PC-9 (cell line): Measurements from ENCODE around the gene ABCA4. TPM values are rescaled to one million over a fixed set of nuclear protein-coding genes. Genes with fewer than 3 reads are reported as not detected.

Source experiments
- BruUV-seq: library from RNA; stranded (reverse); fragments of 400-500 nt; replicated peaks from 2 replicates; lab custom pipeline; 2021; lab: Mats Ljungman, UMichigan
- CTCF ChIA-PET: fragments of 300-600 bp; sonication (Branson Sonifier 250); formaldehyde crosslinking; loops from one replicate; lab custom pipeline; 2022; ENCODE audit warnings: antibody characterized with exemption; lab: Charles Lee
- POLR2A ChIA-PET: fragments of 300-600 bp; sonication (Branson Sonifier 250); formaldehyde crosslinking; loops from one replicate; lab custom pipeline; 2022; ENCODE audit warnings: antibody characterized with exemption; ENCODE audit not compliant: unreplicated experiment; lab: Charles Lee
- DNase-seq, 2 experiments: peaks; one replicate each; pipeline versions ENCODE4 v3.0.0 to v3.0.0-alpha.2; 2015 to 2022; ENCODE audit warnings: mixed read lengths in 1 of 2
- H2AFZ ChIP-seq: fragments of 200-600 bp; sonication (generic); 2 replicates; pipeline ENCODE4 v1.8.1; 2017; ENCODE audit warnings: antibody characterized with exemption
- H3F3A ChIP-seq: fragments of 200-600 bp; sonication (generic); 2 replicates; pipeline ENCODE4 v1.8.1; 2017; ENCODE audit warnings: antibody characterized with exemption, mild to moderate bottlenecking, low read depth; ENCODE audit not compliant: insufficient read depth
- H3K27ac ChIP-seq: fragments of 200-600 bp; sonication (generic); 2 replicates; pipeline ENCODE4 v1.6.1; 2016; ENCODE audit warnings: mixed run types
- H3K27me3 ChIP-seq: fragments of 200-600 bp; sonication (generic); 2 replicates; pipeline ENCODE4 v1.6.1; 2016; ENCODE audit warnings: low read depth, mixed run types; ENCODE audit not compliant: insufficient read depth
- H3K36me3 ChIP-seq: fragments of 200-600 bp; sonication (generic); 2 replicates; pipeline ENCODE4 v1.6.1; 2016; ENCODE audit warnings: low read depth, mixed run types
- H3K4me1 ChIP-seq: fragments of 200-600 bp; sonication (generic); replicated peaks from 2 replicates; pipeline ENCODE4 v1.6.1; 2016; ENCODE audit warnings: mixed run types; ENCODE audit not compliant: insufficient read depth
- H3K4me2 ChIP-seq: fragments of 200-600 bp; sonication (generic); 2 replicates; pipeline ENCODE4 v1.6.1; 2017; ENCODE audit warnings: mixed run types
- H3K4me3 ChIP-seq: fragments of 200-600 bp; sonication (generic); 2 replicates; pipeline ENCODE4 v1.6.1; 2016; ENCODE audit warnings: mixed run types
- H3K79me2 ChIP-seq: fragments of 200-600 bp; sonication (generic); 2 replicates; pipeline ENCODE4 v1.6.1; 2017; ENCODE audit warnings: low read depth, mixed run types
- H3K9me2 ChIP-seq: fragments of 200-600 bp; sonication (generic); 2 replicates; pipeline ENCODE4 v1.8.1; 2017; ENCODE audit warnings: mild to moderate bottlenecking; ENCODE audit not compliant: insufficient read depth
- H3K9me3 ChIP-seq: fragments of 200-600 bp; sonication (generic); 2 replicates; pipeline ENCODE4 v1.8.1; 2016; ENCODE audit warnings: low read depth; ENCODE audit not compliant: insufficient read depth
- H4K20me1 ChIP-seq: fragments of 200-600 bp; sonication (generic); 2 replicates; pipeline ENCODE4 v1.8.1; 2017; ENCODE audit not compliant: insufficient read depth
- EZH2 ChIP-seq: fragments of 200-600 bp; sonication (generic); IDR thresholded peaks from 2 replicates; pipeline ENCODE4 v1.8.0; 2017; ENCODE audit warnings: antibody characterized with exemption, low read depth
- intact Hi-C: fragments of 100-400 bp; cut with micrococcal nuclease; formaldehyde crosslinking; loops from one replicate; pipeline ENCODE4 v1.10.0; 2022; ENCODE audit not compliant: unreplicated experiment
- total RNA-seq: library from RNA; stranded (reverse); gene quantifications from 2 replicates; pipeline ENCODE4 v1.2.3, GENCODE V29; 2021
- TF ChIP-seq, protein P1 (sequence below): fragments of 200-600 bp; sonication (generic); conservative IDR thresholded peaks from 2 replicates; pipeline ENCODE4 v1.6.1; 2017; ENCODE audit warnings: mixed run types, antibody characterized with exemption, mild to moderate bottlenecking, moderate library complexity

Gene ABCA4
- total RNA-seq, 1 experiment from 2014 or later, result 20.8 TPM

DNA sequence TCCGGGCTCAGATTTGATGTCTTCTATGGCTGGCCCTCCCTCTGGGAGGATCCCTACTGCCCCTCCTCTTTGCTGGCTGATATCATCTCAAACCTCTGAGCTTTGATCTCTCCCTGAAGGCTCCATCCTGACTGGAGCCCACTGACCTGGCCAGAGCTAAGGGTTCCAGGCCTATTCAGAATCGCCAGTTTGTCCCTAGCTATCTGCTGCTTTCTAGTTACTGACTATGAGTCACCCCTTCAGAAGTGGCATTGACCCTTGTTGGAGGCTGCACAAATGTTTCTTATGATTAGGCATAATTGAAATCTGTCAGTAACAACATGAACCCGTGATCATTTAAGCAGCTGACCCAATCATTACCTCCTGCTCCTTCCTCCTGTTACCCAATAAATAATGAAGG, 87.1 kb downstream of the ABCA4 start:
- intact Hi-C loops, result no loop called here
- CTCF ChIA-PET, result no interaction called here
- Histone ChIP-seq H3K4me2 (no peak overlapping the region), H3K27ac (no peak overlapping the region), H3K4me1 (peaks cover 36% of the 10 kb centered on the region), H3K27me3 (no peaks in the 10 kb centered on the region), H4K20me1 (no peaks in the 10 kb centered on the region), H3K79me2 (no peaks in the 10 kb centered on the region), H3F3A (peaks cover 35% of the 10 kb centered on the region), H3K9me2 (no peaks in the 10 kb centered on the region), H3K9me3 (no peaks in the 10 kb centered on the region), H2AFZ (no peak overlapping the region), H3K4me3 (no peak overlapping the region), H3K36me3 (no peaks in the 10 kb centered on the region)
- POLR2A ChIA-PET, result interaction anchor here (0.6 kb wide), 1 partner anchor 774 kb away, joined by 17 read pairs; no protein-coding TSS in a partner anchor
- DNase-seq, result no peak
- TF ChIP-seq, protein P1, sequence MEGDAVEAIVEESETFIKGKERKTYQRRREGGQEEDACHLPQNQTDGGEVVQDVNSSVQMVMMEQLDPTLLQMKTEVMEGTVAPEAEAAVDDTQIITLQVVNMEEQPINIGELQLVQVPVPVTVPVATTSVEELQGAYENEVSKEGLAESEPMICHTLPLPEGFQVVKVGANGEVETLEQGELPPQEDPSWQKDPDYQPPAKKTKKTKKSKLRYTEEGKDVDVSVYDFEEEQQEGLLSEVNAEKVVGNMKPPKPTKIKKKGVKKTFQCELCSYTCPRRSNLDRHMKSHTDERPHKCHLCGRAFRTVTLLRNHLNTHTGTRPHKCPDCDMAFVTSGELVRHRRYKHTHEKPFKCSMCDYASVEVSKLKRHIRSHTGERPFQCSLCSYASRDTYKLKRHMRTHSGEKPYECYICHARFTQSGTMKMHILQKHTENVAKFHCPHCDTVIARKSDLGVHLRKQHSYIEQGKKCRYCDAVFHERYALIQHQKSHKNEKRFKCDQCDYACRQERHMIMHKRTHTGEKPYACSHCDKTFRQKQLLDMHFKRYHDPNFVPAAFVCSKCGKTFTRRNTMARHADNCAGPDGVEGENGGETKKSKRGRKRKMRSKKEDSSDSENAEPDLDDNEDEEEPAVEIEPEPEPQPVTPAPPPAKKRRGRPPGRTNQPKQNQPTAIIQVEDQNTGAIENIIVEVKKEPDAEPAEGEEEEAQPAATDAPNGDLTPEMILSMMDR, result no peak
- BruUV-seq, result no TSS peak

GRCh38 chr1:94032637-94033036, 88.3 kb downstream of the ABCA4 start:
- CTCF ChIA-PET, result no interaction called here
- intact Hi-C loops, result no loop called here
- Histone ChIP-seq H3K79me2 (no peaks in the 10 kb centered on the region), H3K4me1 (peaks cover 24% of the 10 kb centered on the region), H3K9me2 (no peaks in the 10 kb centered on the region), H3F3A (peaks cover 23% of the 10 kb centered on the region), H3K9me3 (no peaks in the 10 kb centered on the region), H3K27me3 (no peaks in the 10 kb centered on the region), H3K4me3 (no peak overlapping the region), H3K27ac (no peak overlapping the region), H2AFZ (no peak overlapping the region), H3K36me3 (no peaks in the 10 kb centered on the region), H4K20me1 (no peaks in the 10 kb centered on the region), H3K4me2 (no peak overlapping the region)
- DNase-seq, result no peak
- BruUV-seq, result no TSS peak
- TF ChIP-seq, protein P1, result no peak
- no peak for TF ChIP-seq EZH2
- POLR2A ChIA-PET, result no interaction called here

GRCh38 chr1:94031591-94031990, 89.4 kb downstream of the ABCA4 start:
- H3K27ac ChIP-seq, result no peak overlapping the region
- ChIA-PET POLR2A (interaction anchor here (0.6 kb wide), 1 partner anchor 152 kb away, joined by 12 read pairs; no protein-coding TSS in a partner anchor), CTCF (no interaction called here)
- H3F3A ChIP-seq, result peaks cover 19% of the 10 kb centered on the region
- intact Hi-C loops, result no loop called here
- no peak overlapping the region for H3K4me2 ChIP-seq
- H3K27me3 ChIP-seq, result no peaks in the 10 kb centered on the region
- no TSS peak for BruUV-seq
- H3K79me2 ChIP-seq, result no peaks in the 10 kb centered on the region
- DNase-seq, result no peak
- H3K4me1 ChIP-seq, result peaks cover 14% of the 10 kb centered on the region
- H4K20me1 ChIP-seq, result no peaks in the 10 kb centered on the region
- no peak overlapping the region for H3K4me3 ChIP-seq
- no peak for TF ChIP-seq EZH2
- TF ChIP-seq, protein P1, result no peak
- H3K36me3 ChIP-seq, result no peaks in the 10 kb centered on the region
- no peaks in the 10 kb centered on the region for H3K9me2 ChIP-seq
- H3K9me3 ChIP-seq, result no peaks in the 10 kb centered on the region
- no peak overlapping the region for H2AFZ ChIP-seq
